Calu3 (cell line): ENCODE results near the gene KLK14. TPM values are rescaled to one million over a fixed set of nuclear protein-coding genes. Genes with fewer than 3 reads are reported as not detected.

Experiments
- Bru-seq: library from RNA; stranded (reverse); fragments of 400-500 nt; gene quantifications from one replicate; lab custom pipeline; 2021; lab: Mats Ljungman, UMichigan
- BruChase-seq, 2 experiments: library from RNA; stranded (reverse); fragments of 400-500 nt; gene quantifications; one replicate each; lab custom pipeline; 2021; lab: Mats Ljungman, UMichigan
- BruUV-seq: library from RNA; stranded (reverse); fragments of 400-500 nt; replicated peaks from 2 replicates; lab custom pipeline; 2021; lab: Mats Ljungman, UMichigan
- CTCF ChIA-PET: fragments of 300-600 bp; sonication (Branson Sonifier 250); formaldehyde crosslinking; loops from one replicate; lab custom pipeline; 2022; ENCODE audit warnings: antibody characterized with exemption; lab: Charles Lee
- DNase-seq: peaks from one replicate; pipeline ENCODE4 v3.0.0; 2022
- H3K27ac Mint-ChIP-seq: one replicate; pipeline ENCODE4 v1.8.0; 2022; ENCODE audit warnings: mixed read lengths; ENCODE audit not compliant: unreplicated experiment
- H3K27me3 Mint-ChIP-seq: one replicate; pipeline ENCODE4 v1.8.0; 2022; ENCODE audit warnings: mixed read lengths; ENCODE audit not compliant: unreplicated experiment
- H3K36me3 Mint-ChIP-seq: one replicate; pipeline ENCODE4 v1.8.0; 2022; ENCODE audit warnings: mild to moderate bottlenecking, moderate library complexity, mixed read lengths; ENCODE audit not compliant: insufficient read depth, unreplicated experiment
- H3K4me1 Mint-ChIP-seq: one replicate; pipeline ENCODE4 v1.8.0; 2022; ENCODE audit warnings: mild to moderate bottlenecking, low read depth, mixed read lengths; ENCODE audit not compliant: unreplicated experiment
- H3K4me3 Mint-ChIP-seq: one replicate; pipeline ENCODE4 v1.8.0; 2022; ENCODE audit warnings: mild to moderate bottlenecking, low read depth, moderate library complexity, mixed read lengths; ENCODE audit not compliant: unreplicated experiment
- H3K9me3 Mint-ChIP-seq: one replicate; pipeline ENCODE4 v1.8.0; 2022; ENCODE audit warnings: low read depth, mixed read lengths; ENCODE audit not compliant: unreplicated experiment
- CTCF ChIP-seq: fragments of 200-600 bp; IDR thresholded peaks from one replicate; pipeline ENCODE4 v1.8.0; 2022; ENCODE audit warnings: antibody characterized with exemption; ENCODE audit not compliant: unreplicated experiment
- intact Hi-C: fragments of 100-400 bp; cut with micrococcal nuclease; formaldehyde crosslinking; loops from one replicate; pipeline ENCODE4 v1.10.0; 2022; ENCODE audit not compliant: unreplicated experiment
- long read RNA-seq: library from polyadenylated mRNA; stranded (forward); transcript quantifications from one replicate; pipeline ENCODE4 v2.0.0, GENCODE V29; 2022
- total RNA-seq: library from RNA; stranded (reverse); gene quantifications from 2 replicates; pipeline ENCODE4 v1.2.3, GENCODE V29; 2022

KLK14 gene, protein sequence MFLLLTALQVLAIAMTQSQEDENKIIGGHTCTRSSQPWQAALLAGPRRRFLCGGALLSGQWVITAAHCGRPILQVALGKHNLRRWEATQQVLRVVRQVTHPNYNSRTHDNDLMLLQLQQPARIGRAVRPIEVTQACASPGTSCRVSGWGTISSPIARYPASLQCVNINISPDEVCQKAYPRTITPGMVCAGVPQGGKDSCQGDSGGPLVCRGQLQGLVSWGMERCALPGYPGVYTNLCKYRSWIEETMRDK
- total RNA-seq: 0.34 and 0.38 TPM in 2 replicates
- percentile 27 among the genes with signal in this experiment for Bru-seq, nascent RNA
- BruChase-seq, experiment 1, labeled RNA remaining after a 6-hour chase: percentile 54 among the genes with signal in this experiment
- percentile 48 among the genes with signal in this experiment for BruChase-seq, experiment 2, labeled RNA remaining after a 2-hour chase
- long read RNA-seq: 0 reads

GRCh38 chr19:51082611-51083010 is at the start of gene KLK14:
Gene KLK14, minus strand, starts transcription at chr19:51082887. Its CDS starts 273 bp downstream, at chr19:51082614.
- DNase-seq: no peak
- Mint-ChIP-seq H3K36me3 (peaks cover 3% of the 10 kb centered on the region), H3K27ac (no peak within 1 kb of the TSS), H3K4me3 (no peak within 1 kb of the TSS), H3K9me3 (no peaks in the 10 kb centered on the region), H3K27me3 (peaks cover 48% of the 10 kb centered on the region), H3K4me1 (no peaks in the 10 kb centered on the region)
- BruUV-seq: no TSS peak
- TF ChIP-seq CTCF: no peak
- intact Hi-C loops: no loop called here
- CTCF ChIA-PET: no interaction called here

DNA sequence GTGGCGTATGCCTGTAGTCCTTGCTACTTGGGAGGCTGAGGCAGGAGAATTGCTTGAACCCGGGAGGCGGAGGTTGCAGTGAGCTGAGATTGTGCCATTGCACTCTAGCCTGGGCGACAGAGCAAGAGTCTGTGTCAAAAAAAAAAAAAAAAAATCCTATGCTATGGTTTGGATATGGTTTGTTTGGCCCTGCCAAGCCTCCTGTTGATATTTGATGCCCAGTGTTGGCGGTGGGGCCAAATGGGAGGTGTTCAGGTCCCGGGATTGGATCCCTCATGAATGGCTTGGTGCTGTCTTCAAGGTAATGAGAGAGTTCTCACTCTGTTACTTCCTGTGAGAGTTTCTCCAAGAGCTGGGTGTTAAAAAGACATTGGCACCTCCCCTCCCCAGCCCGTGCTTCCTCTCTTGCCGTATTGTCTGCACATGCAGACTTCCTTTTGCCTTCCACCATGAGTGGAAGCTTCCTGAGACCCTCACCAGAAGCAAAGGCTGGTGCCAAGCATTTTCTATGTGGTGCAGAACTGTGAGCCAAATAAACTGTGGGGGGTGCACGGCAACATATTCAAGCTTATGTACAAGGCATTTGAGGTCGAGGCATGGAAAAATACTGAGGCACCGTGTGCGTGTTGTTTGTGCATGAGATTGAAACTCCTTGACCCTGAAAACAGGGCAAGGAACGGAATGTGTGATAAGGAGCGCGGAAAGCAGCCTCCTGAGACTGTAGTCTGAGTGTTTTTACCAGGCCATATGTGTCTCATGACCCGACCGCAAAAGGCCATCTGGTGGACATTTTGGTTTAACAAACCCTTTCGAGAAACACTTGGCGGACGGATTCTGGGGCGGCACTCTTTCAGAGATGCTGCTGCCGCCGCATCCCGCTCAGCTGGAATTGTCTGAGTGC is 49.3 kb upstream of the KLK14 start:
- BruUV-seq: no TSS peak
- Mint-ChIP-seq H3K27me3 (peaks cover 33% of the 10 kb centered on the region), H3K36me3 (no peaks in the 10 kb centered on the region), H3K9me3 (peaks cover 11% of the 10 kb centered on the region), H3K27ac (no peak overlapping the region), H3K4me1 (peaks cover 8% of the 10 kb centered on the region), H3K4me3 (no peak overlapping the region)
- DNase-seq: no peak
- TF ChIP-seq CTCF: no peak
- intact Hi-C loops: no loop called here
- CTCF ChIA-PET: no interaction called here

- peaks cover 2% of the 10 kb centered on the region for H3K9me3 Mint-ChIP-seq
- peaks cover 10% of the 10 kb centered on the region for H3K27me3 Mint-ChIP-seq
- BruUV-seq: no TSS peak
- no peak for TF ChIP-seq CTCF
- H3K27ac Mint-ChIP-seq: no peak overlapping the region
- H3K4me3 Mint-ChIP-seq: no peak overlapping the region
- H3K4me1 Mint-ChIP-seq: peaks cover 8% of the 10 kb centered on the region
- no peaks in the 10 kb centered on the region for H3K36me3 Mint-ChIP-seq
- no peak for DNase-seq
- intact Hi-C loops: no loop called here
- CTCF ChIA-PET: interaction anchor here (0.7 kb wide), 2 partner anchors 28 to 350 kb away, joined by 3 read pairs; no protein-coding TSS in a partner anchor
Measured at GRCh38 chr19:51129716-51130115, 47.0 kb upstream of the KLK14 start.

DNA sequence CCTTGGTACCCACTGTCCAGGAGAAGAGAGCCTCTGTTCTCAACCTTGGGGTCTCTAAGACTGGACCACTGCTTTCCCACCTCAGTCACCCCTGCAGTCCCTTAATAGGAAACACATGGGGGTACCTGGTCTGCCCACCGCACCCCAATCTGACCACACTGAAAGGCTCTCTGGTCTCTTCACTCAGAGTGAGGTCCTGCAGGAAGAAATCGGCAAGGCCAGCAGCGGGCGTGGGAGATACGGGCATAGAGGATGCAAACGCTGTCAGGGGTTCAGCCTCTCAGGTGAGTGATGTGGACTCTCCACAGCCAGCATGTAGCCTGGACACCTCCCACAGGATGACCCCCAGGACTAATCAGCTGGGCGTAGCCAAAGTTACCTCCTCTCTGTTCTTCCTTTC is 45.5 kb upstream of the KLK14 start:
- TF ChIP-seq CTCF: no peak
- CTCF ChIA-PET: no interaction called here
- no peak for DNase-seq
- no peaks in the 10 kb centered on the region for H3K9me3 Mint-ChIP-seq
- H3K36me3 Mint-ChIP-seq: no peaks in the 10 kb centered on the region
- H3K27me3 Mint-ChIP-seq: no peaks in the 10 kb centered on the region
- intact Hi-C loops: no loop called here
- no peak overlapping the region for H3K4me3 Mint-ChIP-seq
- no peak overlapping the region for H3K27ac Mint-ChIP-seq
- no TSS peak for BruUV-seq
- peaks cover 8% of the 10 kb centered on the region for H3K4me1 Mint-ChIP-seq
